ENCODE data around the gene ARL6IP5. TPM values are rescaled to one million over a fixed set of nuclear protein-coding genes. Genes with fewer than 3 reads are reported as not detected.

ARL6IP5 gene
- total and polyA plus RNA-seq, 7 donors, result 36.6 to 181 (median 110) TPM

DNA sequence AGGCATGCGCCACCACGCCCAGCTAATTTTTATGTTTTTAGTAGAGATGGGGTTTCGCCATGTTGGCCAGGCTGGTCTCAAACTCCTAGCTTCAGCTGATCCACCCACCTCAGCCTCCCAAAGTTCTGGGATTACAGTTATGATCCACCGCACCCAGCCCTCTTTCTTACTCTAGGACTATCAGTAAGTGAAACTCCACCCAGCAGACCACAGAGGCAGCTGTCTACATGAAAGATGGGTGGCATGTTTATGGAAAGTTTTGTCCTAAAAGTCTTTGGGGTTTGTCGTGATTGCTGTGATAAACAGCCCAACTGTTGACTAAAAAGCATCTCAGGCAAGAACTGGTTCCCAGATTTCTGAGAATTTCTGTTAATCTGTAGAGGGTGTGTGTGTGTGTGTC, 10.9 kb downstream of the ARL6IP5 start:
- no peaks in the 10 kb centered on the region for H3K9me3 ChIP-seq
- no peaks in the 10 kb centered on the region for H3K36me3 ChIP-seq
- WGBS, 2 donors, result 71 to 76% methylated on average over 5 of the region's 5 CpGs
- H3K4me3 ChIP-seq, result no peak overlapping the region
- TF ChIP-seq EP300 (IDR thresholded peaks at IDR 0.05) (no peak), POLR2AphosphoS5 (IDR thresholded peaks at IDR 0.05) (no peak), POLR2A (IDR thresholded peaks at IDR 0.05) (no peak)
- TF ChIP-seq, protein P1, sequence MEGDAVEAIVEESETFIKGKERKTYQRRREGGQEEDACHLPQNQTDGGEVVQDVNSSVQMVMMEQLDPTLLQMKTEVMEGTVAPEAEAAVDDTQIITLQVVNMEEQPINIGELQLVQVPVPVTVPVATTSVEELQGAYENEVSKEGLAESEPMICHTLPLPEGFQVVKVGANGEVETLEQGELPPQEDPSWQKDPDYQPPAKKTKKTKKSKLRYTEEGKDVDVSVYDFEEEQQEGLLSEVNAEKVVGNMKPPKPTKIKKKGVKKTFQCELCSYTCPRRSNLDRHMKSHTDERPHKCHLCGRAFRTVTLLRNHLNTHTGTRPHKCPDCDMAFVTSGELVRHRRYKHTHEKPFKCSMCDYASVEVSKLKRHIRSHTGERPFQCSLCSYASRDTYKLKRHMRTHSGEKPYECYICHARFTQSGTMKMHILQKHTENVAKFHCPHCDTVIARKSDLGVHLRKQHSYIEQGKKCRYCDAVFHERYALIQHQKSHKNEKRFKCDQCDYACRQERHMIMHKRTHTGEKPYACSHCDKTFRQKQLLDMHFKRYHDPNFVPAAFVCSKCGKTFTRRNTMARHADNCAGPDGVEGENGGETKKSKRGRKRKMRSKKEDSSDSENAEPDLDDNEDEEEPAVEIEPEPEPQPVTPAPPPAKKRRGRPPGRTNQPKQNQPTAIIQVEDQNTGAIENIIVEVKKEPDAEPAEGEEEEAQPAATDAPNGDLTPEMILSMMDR (IDR thresholded peaks at IDR 0.05), result no peak
- H3K4me1 ChIP-seq, result peaks cover 0 to 64% (median 56%) of the 10 kb centered on the region in 4 donors
- intact Hi-C loops (cut with DNase I), result no loop called here
- no peaks in the 10 kb centered on the region for H3K27me3 ChIP-seq
- peak overlapping the region; percentile 49 to 94 (median 78) for H3K27ac ChIP-seq
- DNase-seq, result no peak

DNA sequence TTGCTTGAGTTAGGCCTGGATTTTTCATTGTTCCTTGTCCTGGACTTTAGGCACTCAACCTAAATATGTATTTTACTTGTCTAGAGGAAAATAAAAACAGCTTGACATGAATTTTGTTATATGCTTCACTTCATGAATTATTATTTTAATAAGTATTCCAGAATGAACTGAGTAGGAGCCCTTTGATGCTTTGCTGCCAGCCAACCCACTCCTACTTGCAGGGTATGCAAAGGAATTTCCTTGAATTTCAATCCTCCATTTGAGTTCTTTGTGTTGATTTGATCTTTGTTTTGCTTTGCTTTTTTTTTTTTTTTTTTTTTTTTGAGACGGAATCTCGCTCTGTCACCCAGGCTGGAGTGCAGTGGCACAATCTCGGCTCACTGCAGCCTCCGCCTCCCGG, 11.6 kb downstream of the ARL6IP5 start:
- 91 to 97% methylated on average over 4 to 5 of the region's 5 CpGs for WGBS, 2 donors
- TF ChIP-seq POLR2AphosphoS5 (IDR thresholded peaks at IDR 0.05) (no peak), POLR2A (IDR thresholded peaks at IDR 0.05) (no peak), EP300 (IDR thresholded peaks at IDR 0.05) (no peak)
- TF ChIP-seq, protein P1 (IDR thresholded peaks at IDR 0.05), result no peak

DNA sequence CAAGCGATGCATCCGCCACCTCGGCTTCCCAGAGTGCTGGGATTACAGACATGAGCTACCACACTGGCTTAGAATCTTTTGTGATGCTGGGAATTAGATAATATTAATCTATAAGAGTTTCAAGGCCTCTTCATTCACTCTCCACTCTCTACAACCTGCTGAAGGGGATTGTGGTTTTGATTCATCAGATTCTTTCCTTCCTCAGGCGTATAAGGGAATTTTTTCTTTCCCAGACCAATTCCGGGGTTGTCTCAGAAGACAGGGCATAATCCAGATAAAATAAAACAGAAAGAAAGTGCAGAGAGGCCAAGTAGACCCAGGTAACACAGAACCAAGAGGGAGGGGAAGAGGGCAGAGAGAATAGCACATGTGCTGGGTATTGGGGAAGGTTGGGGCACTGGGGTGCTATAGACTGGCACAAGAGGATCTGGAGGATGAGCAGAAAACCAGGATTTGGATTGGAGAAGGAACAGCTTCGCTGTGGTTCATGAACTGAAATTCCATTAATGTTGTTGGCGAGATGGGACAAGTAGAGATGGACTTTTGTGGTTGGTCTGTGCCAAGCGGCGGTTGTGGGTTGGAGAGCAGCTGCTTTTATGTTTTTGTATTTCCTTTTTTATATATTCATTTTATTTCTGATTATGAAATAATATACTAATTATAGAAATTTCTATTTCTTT, 12.8 kb downstream of the ARL6IP5 start:
- intact Hi-C loops (cut with DNase I), result no loop called here
- 85 to 97% methylated on average over 9 of the region's 9 CpGs for WGBS, 2 donors
- no peak for DNase-seq
- H3K27ac ChIP-seq, result peak overlapping the region in 1 of 4 donors; percentile 30
- no peak overlapping the region for H3K4me3 ChIP-seq
- TF ChIP-seq, protein P1 (IDR thresholded peaks at IDR 0.05), result no peak
- no peak for TF ChIP-seq EP300 (IDR thresholded peaks at IDR 0.05)
- TF ChIP-seq POLR2AphosphoS5 (IDR thresholded peaks at IDR 0.05), result no peak
- no peak for TF ChIP-seq POLR2A (IDR thresholded peaks at IDR 0.05)
- peaks cover 0 to 45% (median 37%) of the 10 kb centered on the region in 4 donors for H3K4me1 ChIP-seq
- no peaks in the 10 kb centered on the region for H3K27me3 ChIP-seq
- no peaks in the 10 kb centered on the region for H3K9me3 ChIP-seq
- H3K36me3 ChIP-seq, result peaks cover 0 to 9% (median 7%) of the 10 kb centered on the region in 4 donors

More for the DNA sequence above, 11.6 kb downstream of the ARL6IP5 start:
- H3K4me1 ChIP-seq, result peaks cover 0 to 58% (median 49%) of the 10 kb centered on the region in 4 donors
- peak overlapping the region; percentile 49 to 94 (median 78) for H3K27ac ChIP-seq
- no peak overlapping the region for H3K4me3 ChIP-seq
- no peaks in the 10 kb centered on the region for H3K9me3 ChIP-seq
- H3K36me3 ChIP-seq, result no peaks in the 10 kb centered on the region
- DNase-seq, result no peak
- intact Hi-C loops (cut with DNase I), result no loop called here
- no peaks in the 10 kb centered on the region for H3K27me3 ChIP-seq

DNA sequence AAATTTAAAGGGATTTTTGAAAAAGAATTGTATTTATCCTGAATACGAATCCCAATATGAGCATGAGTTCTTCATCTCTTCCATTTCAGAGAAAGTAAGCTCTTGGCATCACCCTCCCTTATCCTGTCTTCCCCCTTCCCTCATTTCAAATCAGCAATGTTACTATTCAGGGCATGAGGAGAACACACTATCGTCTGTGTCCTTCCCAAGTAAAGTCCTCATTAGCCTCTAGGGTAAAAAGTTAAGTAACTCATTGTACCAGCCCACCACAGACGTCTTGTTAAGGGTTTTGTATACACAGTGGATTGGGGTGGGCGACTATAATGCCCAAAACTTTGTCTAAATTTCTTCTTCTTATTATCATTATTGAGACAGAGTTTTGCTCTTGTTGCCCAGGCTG, 14.8 kb downstream of the ARL6IP5 start:
- H3K27ac ChIP-seq, result no peak overlapping the region
- intact Hi-C loops (cut with DNase I), result no loop called here
- WGBS, 2 donors, result 94% methylated on average over 4 of the region's 4 CpGs
- DNase-seq, result no peak
- TF ChIP-seq POLR2AphosphoS5 (IDR thresholded peaks at IDR 0.05), result no peak
- TF ChIP-seq, protein P1 (IDR thresholded peaks at IDR 0.05), result no peak
- no peak for TF ChIP-seq EP300 (IDR thresholded peaks at IDR 0.05)
- TF ChIP-seq POLR2A (IDR thresholded peaks at IDR 0.05), result no peak
- H3K4me3 ChIP-seq, result no peak overlapping the region
- H3K27me3 ChIP-seq, result no peaks in the 10 kb centered on the region
- peaks cover 0 to 30% (median 14%) of the 10 kb centered on the region in 4 donors for H3K36me3 ChIP-seq
- H3K4me1 ChIP-seq, result peaks cover 0 to 25% (median 17%) of the 10 kb centered on the region in 4 donors
- H3K9me3 ChIP-seq, result no peaks in the 10 kb centered on the region
